DMS53 (cell line): Measurements from ENCODE around the gene STAT4.

Source experiments
- DNase-seq: peaks from one replicate; lab custom pipeline; 2025; lab: John Stamatoyannopoulos, UW

Gene STAT4

DNA sequence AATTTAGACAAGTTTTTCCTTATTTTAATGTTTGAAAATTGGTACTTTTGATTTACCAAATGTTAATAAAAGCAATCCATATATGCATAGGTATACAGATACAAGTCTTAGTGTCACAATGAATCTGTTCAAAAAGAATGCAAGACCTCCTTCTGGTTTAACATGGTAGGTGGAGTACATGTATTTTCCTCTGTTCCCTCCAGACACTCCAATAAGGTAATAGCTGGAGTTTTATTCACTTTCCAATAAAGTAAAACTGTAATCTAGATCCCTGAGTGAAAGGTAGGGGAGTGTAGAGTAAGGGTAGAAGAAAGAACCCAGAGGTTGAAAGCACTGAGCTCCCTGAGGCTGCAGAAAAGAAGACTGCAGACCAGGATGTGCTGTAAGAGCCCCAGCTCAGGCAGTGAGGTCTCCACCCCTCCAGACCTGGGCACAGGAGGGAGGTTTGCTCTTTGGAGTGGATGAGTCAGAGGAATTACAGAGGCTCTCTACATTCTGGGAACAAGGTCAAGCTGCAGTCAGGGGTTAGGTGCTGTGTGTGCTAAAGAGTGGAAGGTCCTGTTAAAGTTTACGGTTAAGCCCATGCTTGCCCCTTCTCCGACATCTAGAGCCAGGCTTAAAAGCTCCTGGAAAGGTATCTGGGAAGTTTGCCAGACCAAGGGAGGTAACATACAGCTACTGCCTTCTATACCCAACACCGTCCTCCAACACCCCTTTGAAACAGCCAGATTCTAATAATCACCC is 109.2 kb downstream of the STAT4 start:
- peak; percentile 92 for DNase-seq

DNA sequence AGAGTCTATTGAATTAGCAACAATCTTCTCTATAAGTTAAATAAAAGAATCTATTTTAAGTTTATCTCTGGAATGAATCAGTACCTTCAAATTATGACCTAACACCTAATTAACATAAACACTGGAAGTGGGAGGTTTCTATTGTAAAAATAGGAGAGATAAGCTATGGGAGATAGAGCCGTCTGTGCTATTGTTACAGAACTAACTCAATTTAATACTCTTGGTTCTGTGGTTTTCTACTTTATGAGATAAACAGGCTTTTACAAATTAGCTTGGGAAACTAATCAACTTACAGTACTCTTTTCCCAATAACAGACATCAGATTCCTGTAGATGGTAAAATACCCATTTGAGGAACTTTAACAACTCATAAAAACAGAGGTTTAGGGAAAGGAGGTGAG is 111.2 kb downstream of the STAT4 start:
- no peak for DNase-seq

DNA sequence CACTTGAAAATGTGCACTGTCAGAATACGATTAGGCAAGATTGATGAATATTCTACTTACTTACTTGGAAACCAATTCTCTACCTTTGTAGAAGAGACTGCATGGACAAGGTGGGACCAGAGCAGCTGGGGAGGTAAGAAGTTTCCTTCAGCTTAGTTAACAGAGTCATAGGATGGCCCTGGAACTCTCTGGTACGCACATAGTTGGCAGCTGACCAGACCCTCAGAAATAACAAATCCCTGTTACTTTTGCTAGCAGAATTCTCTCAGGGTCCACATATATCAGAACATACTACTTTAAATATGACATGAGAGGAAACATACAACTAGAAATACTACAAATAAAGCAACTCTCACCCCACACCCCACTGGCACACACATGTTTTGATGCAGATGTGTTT is 112.1 kb downstream of the STAT4 start:
- DNase-seq: no peak

DNA sequence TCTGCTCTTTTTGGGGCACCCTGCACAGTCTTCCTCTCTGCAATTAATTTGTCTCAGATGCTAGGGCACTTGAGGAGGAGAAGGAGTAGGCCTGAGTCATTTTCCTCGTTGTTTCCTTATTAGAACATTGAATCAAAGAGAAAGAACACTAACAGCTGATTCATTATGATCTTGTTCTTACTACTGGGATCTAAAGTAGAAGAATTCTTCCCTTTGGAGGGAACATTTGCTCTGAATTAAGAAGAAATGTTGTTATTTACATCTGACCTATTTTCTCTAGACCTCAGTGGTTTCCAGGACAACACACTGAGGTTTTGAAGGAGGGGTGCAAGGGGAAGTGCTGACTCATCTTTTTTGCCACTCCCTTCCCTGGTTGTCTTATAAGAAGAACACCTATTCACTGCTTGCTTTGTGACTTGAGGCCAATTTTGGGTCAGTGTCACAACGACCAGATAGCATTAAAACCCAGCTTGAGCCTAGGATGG is 112.5 kb downstream of the STAT4 start:
- DNase-seq: peak; percentile 29

DNA sequence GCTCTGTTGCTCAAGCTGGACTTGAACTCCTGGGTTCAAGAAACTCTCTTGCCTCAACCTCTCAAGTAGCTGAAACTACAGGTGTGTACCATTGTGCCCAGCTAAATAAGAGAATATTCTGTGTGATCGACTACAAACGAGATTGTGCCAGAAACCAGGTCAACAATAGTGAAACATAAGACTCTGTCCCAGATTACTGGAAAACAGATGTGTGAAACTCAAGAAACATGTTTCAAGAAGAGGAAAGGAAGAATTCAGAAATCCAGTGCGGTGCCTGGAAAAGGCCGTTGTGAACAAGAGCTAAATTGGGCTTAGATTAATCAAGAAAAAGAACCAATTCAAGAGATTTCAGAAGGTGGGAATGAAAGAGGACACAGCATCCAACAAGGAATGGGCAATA is 113.4 kb downstream of the STAT4 start:
- DNase-seq: no peak

DNA sequence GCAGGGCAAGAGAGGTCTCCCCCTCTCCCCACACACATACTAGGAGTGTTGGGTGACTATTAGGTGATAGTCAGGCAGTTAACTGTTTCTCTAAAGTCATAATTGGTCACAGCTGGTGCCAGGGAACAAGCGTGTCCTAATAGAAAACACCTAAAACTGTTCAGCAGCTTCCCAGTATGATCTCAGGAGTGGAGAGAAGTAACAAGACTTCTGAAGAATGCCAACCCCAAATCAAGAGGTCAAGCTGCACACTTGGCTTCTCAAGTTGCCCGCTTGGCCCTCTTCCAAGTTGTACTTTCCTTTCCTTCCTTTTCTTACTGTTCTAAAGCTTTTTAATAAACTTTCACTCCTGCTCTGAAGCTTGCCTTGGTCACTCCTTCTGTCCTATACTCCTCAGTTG is 114.4 kb downstream of the STAT4 start:
- DNase-seq: no peak

DNA sequence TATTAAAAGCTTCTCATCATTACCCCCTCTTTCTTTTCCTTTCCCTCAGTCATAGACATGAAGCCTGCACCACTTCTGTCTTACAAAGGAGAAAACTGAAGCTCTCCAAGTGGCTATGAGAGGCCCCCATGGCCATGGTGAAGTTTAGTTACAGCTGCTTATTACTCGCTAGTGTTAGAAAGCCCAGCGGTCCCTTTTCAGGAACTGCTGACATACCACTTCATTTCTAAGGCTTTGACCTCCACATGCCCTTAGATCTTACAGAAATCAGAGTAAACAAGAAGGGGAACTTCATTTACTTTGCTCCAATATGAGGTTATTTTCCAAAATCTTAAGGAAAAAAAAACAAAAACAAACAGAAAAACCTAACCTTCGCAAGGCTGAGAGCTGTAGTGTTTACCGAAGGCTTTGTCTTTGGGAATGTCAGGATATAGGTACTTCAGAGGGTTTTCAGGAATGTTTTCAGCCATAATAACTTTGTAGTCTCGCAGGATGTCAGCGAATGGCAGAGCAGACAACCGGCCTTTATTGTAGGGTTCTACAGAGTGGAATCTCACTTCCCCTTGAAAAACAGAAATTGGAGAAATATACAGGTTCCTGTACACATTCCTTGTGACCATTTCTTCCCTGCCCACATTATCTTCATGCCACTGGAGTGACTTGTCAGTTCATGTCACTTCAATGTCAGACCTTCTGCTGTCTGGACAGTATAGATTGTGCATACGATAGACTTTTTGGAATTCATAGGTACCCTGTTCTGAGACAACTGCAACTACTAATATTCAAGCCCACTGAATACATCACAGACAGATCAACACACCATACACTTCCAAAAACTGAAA is 118.0 kb downstream of the STAT4 start:
- DNase-seq: peak; percentile 58

DNA sequence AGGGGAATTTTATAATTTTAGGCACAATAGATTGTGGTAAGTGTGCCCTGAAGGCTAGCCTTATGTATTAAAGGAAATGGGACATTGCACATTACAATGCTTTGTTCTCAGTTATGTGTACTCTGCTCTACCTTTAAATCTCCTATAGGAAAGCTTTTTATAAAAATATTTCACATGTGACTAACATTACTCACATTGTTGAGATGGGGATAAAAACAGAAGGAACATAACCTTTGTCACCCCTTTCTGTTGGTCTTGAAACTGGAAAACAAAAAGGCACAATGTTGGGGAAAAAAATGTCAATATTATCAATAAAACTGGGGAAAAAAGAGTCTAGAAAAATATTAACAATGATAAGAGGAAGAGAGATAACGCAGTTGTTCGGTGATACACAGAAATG is 119.5 kb downstream of the STAT4 start:
- DNase-seq: no peak

DNA sequence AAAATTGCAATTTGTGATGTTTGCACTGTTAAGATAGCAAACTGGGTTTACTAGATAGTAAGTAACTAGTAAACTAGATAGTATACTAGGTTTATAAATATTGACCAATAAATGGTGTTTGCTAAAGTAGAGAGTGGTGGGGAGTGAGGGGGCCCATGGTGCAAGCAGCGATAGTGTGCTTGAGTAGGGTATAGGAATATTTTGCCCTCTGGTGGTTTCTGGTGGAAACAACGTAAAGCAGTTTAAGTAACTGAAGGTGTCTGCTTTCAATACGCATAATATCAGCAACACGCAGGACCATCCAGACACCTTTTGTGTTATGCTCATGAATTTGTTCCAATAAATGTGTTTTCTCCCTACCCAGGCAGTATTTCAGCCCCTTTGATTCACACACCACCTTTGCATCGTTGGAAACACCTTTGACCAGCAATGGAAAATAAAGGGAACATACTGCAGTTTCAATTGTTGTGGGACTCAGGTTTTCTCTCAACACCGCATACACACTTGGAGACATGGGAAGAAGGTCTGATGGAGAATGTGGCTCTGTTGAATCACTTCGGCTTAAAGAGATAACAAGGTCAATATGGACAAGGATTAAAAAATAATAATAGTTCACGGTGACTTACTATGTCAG is 120.2 kb downstream of the STAT4 start:
- DNase-seq: peak; percentile 71

DNA sequence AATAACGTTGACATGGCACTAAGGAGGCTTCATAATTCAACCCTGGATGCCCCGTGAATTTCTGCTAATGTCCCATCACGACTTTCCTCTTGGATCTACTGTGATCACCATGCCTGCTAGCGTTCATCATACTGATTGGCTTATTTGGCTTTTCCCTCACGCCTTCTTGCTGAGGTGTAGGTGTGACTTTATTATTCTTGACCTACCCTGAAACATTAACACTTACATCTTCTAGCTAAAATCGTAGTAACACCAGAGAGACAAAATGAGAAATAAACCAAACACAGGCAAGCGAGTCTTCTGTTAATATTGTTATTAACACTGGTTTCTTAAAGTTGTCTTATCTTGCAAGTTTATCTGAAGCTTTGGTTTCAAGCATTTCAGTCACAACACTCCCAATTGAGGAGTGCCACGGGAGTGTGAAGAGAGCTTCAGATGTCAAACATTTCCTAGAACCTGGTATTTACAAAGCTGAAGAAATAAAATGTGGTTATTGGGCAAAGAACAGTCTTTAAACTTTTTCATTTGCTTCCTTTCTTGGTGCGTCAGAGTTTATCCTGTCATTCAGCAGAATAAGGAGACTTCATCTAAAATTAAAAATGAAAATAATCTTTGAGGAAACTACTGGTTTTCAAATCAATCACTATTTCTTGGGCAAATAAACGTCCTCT is 121.4 kb downstream of the STAT4 start:
- DNase-seq: no peak

DNA sequence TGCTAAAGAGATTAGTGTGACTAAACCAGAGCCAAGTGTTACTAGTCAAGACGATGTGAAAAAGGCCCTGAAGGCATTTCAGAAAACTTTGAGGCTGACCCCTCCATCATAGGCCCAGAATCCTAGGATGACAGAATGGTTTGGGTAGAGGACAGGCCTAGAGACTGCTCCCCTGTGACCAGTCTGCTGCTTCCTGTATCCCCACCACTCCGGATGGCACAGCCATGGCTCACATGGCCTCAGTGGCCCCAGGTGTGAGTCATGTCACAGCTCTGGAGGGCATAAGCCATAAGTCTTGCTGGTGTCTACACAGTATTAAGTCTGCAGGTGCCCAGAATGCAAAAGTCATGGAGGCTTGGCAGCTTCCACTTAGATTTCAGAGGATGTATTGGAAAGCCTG is 124.4 kb downstream of the STAT4 start:
- no peak for DNase-seq

DNA sequence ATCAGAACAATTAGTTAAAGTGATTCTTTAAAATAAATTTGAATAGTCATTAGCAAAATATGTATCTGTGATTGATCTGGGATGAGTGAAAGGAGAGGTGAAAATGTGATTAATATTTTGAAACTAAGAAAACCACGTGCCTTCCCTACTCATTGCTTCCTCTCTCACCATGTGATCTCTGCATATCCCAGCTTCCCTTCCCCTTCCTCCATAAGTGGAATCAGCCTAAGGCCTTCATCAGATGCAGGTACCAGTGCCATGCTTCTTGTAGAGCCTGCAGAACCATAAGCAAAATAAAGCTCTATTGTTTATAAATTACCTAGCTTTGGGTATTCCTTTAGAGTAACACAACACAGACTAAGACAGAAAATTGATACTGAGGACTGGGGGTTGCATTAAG is 125.7 kb downstream of the STAT4 start:
- no peak for DNase-seq

DNA sequence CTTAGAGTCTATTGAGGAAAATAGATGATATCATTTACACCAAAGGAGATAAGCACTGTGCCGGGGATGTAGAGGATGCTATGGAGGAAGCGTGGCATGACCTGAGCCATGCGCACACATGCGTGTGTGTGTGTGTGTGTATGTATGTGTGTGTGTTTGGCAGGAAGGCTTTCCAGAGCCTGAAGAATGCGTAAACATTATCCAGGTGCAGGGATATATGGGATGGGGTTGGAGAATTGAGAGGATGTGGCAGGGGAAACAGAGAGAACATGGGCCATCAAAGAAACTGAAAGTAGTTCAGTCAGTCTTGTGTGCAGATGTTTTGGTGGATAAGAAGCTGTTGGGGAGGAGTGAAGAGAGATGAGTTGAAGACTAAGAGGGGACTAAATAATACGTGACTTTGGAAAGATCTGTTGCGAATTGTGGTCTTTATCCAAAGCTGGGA is 127.5 kb downstream of the STAT4 start:
- DNase-seq: peak; percentile 12

DNA sequence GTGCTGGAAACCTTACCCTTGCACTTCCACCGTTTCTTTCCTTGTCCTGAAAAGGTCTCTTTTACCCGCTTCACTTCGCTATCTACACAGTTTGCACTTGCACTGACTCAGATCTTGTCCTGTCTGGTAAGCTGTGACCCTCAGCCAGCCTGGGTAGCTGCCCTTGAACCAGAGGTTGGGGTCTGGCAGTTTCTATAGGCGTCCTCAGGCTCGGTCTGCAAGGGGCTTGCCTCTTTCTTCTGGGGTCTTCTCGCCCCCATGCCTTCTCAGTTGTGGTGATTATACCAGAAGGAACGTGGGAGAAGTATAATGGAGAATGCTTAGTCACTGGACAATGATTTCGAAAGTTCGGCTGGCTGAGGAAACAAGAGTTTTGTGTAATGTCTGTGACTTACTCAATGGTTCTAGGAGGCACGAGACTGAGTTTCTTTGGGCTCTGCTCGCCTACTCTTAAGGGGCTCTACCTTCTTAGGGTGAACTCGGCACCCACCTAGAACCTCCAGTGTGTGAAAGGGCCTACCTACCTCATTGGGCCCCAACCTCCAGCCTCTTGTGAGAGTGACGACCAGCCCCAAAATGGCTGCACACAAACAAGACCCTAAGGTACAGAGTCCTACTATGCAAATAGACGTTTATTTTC is 129.9 kb downstream of the STAT4 start:
- DNase-seq: peak; percentile 60

DNA sequence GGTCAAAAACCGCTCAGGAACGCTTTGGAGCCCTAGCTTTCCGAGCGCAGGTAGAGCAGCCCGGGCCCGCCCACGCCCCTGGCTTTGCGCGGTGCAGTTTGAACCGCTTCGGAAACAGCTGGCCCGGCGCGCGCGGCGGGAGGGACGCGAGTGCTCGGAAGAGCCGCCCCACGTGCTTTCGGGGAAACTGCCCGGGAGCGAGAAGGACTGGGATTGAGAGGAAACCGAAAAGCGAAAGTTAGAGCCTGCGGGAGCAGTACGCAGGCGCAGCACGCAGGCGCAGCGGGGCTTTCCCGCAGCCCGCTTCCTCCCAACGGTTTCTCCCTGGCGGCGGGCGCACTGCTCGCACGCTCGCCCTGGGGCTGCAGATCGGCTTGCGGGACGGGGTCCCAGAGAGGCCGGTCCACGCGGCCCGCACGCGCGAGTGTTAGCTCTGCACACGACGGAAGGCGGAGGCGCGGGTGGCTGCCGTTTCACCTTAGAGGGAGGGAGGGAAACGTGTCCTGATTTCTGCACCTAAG is 130.5 kb downstream of the STAT4 start:
- DNase-seq: peak; percentile 98

DNA sequence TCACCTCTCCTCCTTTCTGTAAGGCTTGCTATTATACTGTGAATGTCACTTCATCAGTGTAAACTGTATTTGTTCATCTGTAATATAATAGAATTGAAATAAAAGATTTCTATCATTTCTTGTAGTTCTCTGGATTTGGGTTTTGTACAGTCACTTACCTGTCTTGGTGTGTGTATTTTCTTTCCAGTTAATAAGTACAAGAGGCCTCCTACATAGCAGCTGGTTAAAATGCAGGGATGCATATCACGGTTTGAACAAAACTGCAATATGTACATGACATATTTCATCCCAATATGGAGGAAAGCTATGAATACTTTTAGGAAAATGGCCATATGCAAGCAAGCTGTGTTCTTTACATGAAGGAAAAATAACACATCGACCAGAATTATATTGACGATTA is 131.4 kb downstream of the STAT4 start:
- DNase-seq: no peak

DNA sequence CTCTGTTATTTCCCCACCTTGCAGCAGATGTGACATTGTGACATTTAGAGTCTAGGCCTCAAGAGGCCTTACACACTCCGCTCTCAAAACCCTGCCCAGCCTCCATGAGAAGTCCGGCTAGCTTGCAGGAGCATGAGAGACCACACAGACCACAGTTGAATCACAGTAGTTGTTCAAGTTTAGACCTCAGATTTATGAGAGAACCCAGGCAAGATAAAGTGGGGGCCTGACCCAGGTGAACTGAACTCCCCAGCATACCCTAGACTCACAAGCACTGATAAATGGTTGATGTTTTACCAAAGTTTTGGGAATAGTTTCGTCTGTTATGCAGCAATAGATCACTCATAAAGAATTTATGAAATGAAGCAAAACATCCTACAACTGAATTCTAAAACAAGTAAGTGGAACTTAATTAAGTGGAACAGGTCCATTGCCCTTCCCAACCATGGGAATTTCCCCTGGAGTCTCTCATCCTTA is 132.1 kb downstream of the STAT4 start:
- no peak for DNase-seq

DNA sequence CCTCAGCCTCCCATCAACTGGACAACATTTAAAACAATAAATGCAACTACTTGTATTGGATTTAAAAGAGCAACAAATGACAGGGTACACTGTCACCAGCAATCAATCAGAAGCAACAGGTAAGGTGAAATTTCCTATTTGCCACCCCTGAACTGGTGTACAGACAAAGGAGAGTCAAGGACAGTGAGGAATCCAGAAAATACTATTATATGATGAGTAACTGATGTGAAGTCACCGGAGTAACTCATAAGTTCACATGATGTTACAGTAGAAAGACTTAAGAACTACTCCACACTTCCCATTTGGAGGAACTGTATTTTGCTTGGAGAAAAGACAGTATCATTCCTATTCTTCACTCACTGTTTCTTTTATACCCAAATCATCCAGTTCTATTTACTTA is 132.7 kb downstream of the STAT4 start:
- DNase-seq: no peak

DNA sequence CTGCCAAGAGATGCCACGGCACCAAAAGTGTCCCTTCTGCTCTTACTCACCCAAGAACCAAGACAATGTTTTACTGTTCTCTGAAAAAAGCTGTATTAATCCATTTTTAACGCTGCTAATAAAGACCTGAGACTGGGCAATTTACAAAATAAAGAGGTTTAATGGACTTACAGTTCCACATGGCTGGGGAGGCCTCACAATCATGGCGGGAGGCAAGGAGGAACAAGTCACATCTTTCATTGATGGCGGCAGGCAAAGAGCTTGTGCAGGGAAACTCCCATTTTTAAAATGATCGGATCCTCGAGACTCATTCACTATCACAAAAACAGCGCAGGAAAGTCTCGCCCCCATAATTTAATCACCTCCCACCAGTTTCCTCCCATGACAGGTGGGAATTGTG is 135.0 kb downstream of the STAT4 start:
- DNase-seq: no peak

DNA sequence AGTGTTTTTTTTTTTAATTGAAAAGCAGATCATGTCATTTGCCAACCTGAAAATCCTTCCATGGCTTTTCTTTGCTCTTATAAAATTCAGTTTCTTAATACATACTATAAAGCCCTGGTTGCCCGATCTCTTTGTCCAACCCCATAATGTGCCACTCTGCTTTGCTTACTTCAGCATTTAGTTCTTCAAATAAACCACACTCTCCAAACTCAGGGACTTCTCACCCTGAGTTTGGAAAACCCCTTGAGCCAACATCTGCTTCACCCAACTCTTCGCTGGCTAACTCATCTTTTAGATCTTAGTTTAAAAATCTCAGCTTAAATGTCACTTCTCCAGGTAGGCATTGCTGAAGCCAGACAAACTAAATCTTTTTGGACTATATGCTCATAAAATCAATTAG is 135.6 kb downstream of the STAT4 start:
- DNase-seq: no peak

DNA sequence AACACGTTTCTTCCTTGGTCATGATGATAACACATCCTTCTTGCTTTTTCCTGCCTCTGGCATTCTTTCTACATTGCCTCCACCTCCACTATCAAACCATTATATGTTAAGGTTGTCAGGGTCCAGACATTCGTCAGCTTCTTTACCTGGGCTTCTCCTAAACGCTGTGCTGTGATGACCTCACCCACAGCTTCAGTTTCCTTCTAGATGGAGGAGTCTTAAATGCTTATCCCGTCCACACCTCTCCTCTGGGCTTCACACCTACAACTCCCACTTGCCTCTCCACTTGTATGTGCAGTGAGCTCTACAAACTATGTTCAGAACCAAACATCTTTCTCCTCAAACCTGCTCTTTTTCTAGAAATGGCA is 136.2 kb downstream of the STAT4 start:
- peak; percentile 74 for DNase-seq
